Activated CD8-positive, alpha-beta memory T cell treated with anti-CD3 and anti-CD28 coated beads, Interleukin-2, amount 50 U/mL, for 24 hours (primary cell): ENCODE data around the gene KBTBD4.
"Not testable (repeated sequence)": the region's sequence is repeated elsewhere in the genome, so short reads cannot be mapped to it uniquely, and the experiment has no call there.

Experiments used
- DNase-seq: peaks from one replicate; pipeline ENCODE4 v3.0.0-alpha.2; 2020; ENCODE audit errors: extremely low read depth

KBTBD4 gene

DNA sequence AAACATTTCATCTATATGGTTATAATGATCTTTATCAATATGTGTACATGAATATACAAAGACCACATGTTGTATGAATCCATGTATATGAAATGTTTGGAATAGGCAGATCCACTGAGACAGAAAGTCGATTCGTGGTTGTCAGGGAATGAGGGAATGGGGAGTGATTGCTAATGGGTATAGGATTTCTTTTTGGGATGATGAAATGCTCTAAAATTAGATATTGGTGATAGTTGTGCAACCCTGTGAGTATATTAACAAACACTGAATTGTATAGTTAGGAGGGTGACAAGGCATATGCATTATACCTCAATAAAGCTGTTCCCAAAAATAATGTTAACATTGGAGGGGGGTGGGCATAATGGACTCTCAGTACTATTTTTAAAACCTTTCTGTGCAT lies 18.3 kb downstream of the KBTBD4 start:
- DNase-seq = no peak

DNA sequence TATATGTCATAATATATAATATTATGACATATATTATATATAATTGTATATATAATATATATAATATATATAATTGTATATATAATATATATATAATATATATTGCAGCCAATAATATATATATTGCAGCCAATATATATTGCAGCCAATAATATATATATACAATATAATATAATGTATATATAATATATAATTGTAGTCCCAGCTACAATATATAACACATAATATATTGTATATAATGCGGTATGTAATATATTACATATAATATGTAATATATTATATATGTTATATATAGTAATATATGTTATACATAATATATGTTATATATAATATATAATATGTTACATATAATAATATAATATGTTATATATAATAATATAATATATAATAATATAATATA lies 20.1 kb downstream of the KBTBD4 start:
- no peak for DNase-seq

GRCh38 chr11:47557004-47557403 lies 21.8 kb downstream of the KBTBD4 start:
- not testable (repeated sequence) for DNase-seq

DNA sequence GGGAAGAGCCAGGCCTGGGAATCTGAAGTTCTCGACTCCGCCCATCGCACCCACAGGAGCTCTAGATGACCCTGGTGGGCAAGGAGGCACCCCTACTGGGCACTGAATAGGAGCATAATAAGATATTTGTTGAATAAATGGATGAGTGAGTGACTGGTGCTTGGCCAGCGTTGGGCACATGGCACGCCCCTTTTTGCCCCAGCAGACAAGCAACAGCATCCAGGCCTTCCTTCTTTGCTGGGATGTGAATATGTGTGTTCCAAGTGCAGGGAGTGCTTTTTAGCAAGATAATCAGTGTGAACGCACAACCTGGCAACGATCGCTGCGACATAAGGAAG lies 25.4 kb downstream of the KBTBD4 start:
- no peak for DNase-seq

- peak; percentile 83 for DNase-seq
Observed at GRCh38 chr11:47552566-47553405, 26.0 kb downstream of the KBTBD4 start, which contains the start of gene CELF1. CELF1 (minus strand) TSS chr11:47553132; CDS start chr11:47499523, 53,609 bp downstream.

GRCh38 chr11:47552056-47552565 lies 26.7 kb downstream of the KBTBD4 start:
- DNase-seq = no peak

GRCh38 chr11:47551086-47551485 lies 27.7 kb downstream of the KBTBD4 start:
- DNase-seq = no peak

- no peak for DNase-seq
Observed at GRCh38 chr11:47550288-47551047, 28.3 kb downstream of the KBTBD4 start.

DNA sequence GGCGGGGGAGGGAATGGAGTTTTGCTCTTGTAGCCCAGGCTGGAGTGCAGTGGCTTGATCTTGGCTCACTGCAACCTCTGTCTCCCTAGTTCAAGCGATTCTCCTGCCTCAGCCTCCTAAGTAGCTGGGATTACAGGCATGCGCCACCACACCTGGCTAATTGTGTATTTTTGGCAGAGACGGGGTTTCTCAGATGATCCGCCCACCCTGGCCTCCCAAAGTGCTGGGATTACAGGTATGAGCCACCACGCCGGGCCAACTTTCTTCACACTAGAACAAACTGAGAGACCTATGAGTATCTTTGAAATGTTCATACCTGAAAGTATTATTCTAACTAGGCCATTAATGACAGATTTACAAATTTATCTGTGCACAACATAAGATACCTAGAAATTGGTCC lies 32.5 kb downstream of the KBTBD4 start:
- not testable (repeated sequence) for DNase-seq

DNA sequence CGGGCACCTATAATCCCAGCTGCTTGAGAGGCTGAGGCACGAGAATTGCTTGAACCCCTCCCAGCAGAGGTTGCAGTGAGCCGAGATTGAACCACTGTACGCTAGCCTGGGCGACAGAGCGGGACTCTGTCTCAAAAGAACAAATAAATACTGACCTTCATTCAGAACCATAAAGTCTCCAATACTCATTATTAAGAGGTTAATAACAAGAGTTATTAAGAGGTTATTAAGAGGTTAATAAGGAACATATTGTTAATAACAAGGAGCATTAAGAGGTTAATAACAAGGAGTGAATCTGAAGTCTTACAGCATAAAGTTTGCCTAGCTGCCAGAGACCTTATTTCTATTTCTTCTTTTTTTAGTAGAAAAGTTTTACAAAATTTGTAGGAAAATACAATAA lies 33.5 kb downstream of the KBTBD4 start:
- no peak for DNase-seq

- DNase-seq = no peak
Observed at GRCh38 chr11:47541070-47541469, 37.7 kb downstream of the KBTBD4 start.

- no peak for DNase-seq
Observed at GRCh38 chr11:47539681-47540039, 39.1 kb downstream of the KBTBD4 start.

GRCh38 chr11:47538741-47539565 lies 39.8 kb downstream of the KBTBD4 start:
- DNase-seq = no peak

- DNase-seq = no peak
Observed at GRCh38 chr11:47536915-47537314, 41.9 kb downstream of the KBTBD4 start.

- DNase-seq = no peak
Observed at GRCh38 chr11:47534704-47535251, 44.0 kb downstream of the KBTBD4 start.

- DNase-seq = no peak
Observed at GRCh38 chr11:47533690-47534151, 45.0 kb downstream of the KBTBD4 start.

DNA sequence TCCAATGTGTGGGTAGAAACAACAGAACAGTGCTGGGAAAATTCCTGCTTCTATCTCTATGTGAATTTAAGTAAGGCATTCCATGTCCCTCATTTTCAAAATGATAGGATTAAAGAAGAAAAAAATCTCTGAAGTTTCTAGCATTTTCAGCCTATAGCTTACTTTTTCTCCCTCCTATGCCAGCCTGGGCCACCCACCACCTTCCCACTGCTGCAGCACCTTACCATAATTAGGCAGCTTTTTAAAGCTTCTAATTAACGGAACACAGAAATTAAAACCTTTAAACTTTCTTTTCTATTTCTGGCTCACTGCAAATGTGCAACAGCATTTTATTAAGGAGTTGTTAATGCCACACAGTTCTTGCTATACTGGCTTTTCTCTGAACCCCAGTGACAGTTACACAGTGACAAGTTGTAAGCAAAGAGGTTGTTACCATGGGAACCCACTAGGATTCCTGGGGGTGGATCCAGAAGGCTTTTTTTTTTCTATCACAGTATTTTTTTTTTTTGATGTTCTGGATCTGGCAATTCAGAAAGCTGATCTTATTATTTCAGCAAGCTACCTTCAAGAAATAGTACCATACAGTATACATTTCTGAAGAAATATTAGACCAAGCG lies 46.1 kb downstream of the KBTBD4 start:
- no peak for DNase-seq

DNA sequence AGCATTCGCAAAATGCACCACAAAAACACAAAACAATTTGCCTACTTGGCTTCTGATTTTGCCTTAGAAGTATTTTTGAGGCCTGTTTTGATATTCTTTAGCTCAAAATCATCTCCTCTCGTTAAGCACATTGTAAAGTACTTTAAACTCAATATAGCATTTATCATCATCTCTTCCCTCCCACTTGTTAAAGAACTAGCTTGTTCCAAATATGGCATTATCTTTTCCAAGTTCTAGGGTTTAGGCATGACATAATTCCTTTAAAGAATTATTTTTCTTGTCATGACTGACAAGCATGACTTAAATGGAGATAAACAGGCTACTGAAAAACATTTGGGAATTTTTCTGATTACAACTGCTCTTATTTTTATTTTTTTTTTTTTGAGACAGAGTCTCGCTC lies 47.1 kb downstream of the KBTBD4 start:
- DNase-seq = no peak

DNA sequence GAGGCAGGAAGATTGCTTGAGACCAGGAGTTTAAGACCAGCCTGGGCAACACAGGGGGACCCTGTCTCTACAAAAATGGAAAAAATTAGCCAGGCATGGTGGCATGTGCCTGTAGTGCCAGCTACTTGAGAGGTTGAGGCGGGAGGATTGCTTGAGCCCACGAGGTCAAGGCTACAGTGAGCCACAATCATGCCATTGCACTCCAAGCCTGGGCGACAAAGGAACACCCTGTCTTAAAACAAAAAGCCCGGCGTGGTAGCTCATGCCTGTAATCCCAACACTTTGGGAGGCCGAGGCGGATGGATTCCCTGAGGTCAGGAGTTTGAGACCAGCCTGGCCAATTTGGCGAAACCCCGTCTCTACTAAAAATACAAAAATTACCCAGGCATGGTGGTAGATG lies 48.0 kb downstream of the KBTBD4 start:
- not testable (repeated sequence) for DNase-seq

DNA sequence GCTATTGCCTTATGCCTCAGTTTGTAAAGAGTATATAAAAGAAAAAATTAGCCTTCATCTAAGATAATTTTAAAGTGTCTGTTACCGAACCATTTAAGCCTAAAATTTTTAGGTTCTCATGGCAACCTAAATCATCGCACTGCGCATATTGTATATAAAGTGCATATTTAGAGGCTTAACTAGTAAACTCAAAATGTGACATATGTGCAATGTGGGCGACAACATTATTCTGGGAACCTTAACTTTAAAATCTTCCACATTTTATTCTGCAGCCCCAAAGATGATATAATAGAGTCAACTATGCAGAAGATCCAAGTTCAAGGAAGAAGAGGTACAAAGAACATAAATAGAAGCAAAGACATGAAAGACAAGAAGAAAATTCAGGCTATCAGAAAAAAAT lies 48.8 kb downstream of the KBTBD4 start:
- no peak for DNase-seq

DNA sequence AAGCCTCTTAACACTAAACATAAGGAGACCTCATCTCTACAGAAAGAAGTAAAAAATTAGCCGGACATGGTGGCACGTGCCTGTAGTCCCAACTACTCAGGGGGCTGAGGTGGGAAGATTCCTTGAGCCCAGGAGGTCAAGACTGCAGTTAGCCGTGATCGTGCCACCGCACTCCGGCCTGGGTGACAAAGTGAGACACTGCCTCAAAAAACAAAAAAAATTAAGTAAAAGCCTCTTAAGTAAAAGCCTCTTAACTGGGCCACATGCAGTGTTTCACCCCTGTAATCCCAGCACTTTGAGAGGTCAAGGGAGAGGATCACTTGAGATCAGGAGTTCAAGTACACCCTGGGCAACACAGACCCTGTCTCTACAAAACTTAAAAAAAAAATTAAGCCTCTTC lies 51.6 kb downstream of the KBTBD4 start:
- DNase-seq = no peak
